GM18505 (cell line): Measurements from ENCODE around the gene KRT4.

Source experiments
- ATAC-seq: cut with Tn5 transposase; IDR thresholded peaks from one replicate; pipeline ENCODE4 v1.9.1; 2021; ENCODE audit not compliant: unreplicated experiment
- POLR2A ChIP-seq: IDR thresholded peaks from 4 replicates; pipeline ENCODE4 v1.6.1; 2011; ENCODE audit warnings: borderline replicate concordance; ENCODE audit not compliant: insufficient read depth, insufficient read length; ENCODE audit errors: extremely low read depth

The KRT4 gene

DNA sequence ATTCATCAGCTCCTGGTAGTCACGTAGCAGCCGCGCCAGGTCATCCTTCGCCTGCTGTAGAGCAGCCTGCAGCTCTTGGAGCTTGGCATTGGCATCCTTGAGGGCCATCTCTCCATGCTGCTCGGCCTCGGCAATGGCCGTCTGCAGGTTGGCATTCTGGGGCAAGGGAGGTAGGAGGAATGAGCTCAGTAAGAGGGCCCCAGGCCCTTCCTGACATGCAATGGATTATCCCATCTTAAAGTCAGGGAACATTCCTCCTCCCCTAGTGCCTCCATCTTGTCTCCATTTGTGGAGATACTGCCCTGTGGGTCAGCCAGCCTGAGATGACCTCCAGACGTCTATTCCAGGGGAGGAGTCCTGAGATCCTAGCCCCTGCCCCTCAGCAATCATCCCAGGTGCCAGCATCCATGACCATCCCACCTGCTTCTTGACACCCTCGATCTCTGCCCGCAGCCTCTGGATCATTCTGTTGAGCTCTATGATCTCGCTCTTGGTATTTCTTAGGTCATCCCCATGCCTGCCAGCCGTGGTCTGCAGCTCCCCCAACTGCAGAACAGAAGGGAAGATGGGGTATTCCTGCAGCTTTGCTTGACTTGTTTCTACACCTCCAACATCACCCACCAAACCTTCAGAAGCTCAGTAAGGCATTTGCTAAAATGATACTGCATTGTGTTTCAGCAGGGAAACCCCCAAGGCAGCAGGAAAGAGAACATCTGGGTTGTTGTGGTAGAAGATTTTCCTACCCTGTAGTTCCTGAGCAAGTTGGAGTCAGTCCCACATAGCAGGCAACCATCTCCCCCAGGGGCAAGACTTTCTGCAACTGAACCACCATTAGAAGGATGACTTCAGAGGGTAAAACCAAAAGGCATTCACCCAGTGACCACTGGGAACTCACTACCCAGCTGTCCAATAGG lies 22.4 kb downstream of the KRT4 start:
- ATAC-seq, result no peak
- no peak for TF ChIP-seq POLR2A

DNA sequence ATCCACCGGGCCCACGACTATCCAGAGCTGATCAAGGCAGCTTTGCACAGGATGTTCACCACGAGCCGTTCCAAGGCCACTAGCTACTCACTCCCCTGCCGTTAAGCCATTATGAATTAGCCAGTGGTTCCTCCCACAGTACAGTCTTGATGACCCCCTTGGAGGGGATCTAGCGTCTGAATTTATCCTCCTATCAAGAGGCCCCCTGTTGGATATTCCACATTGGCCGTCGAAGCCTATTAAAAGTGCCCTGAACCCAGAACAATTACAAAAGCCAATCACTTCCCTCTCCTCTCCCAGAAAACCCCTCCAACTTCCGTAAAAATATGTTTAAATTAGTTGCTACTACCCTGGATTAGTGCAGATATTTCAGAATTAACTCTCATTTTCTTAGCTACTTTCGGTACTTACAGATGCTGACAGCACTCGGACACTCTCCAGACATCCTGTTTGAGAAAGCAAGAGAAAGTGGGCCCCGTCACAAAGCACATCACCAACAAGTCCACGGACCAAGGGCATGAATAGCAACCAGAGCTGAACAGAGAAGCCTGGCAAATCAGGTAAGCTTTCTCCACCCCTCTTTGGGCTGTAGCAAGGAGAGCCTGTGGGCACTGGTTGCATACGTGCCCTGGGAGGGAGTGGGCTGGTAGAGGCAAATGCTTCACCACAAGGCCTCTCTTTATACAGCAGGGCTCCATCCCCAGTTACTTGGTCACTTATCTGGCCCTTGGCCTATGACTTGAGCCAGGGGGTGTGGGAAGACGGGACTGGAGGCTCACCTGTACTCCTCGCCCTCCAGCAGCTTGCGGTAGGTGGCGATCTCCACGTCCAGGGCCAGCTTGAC lies 23.3 kb downstream of the KRT4 start:
- ATAC-seq, result no peak
- no peak for TF ChIP-seq POLR2A

DNA sequence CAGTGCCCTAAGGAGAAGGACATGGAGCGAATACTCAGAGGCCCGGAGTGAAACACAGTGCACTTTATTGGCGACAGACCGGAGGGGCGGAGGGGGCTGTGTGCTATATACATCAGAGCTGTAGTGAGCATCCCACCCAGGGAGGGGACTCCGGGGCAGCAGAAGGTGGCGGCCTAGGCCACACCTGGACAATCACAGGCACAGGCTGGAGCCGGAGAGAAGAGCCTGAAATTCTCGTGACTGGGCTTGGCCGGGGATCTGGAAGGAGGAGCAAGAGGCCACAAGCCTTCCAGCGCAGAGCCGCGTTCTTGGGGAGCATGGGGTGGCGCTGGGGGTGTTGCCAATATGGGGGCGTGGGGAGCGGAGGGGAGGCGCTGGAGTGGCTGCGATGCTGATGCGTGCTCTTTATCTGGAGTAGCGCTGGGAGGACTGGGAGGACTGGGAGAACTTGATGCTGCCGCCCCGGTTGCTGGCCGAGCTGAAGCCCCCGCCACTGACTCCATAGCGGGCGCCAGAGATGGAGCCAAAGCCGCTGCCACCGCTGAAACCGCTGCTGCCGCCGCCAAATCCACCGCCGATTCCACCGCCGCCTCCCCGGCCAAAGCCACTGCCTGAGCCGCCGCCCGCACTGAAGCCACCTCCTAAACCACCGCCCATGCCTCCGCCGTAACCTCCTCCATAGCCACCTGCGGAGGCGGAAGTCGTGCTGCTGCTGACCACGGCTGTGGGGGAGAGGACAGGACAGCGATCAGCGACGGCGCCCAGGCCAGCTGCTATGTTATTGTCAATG lies 24.1 kb downstream of the KRT4 start:
- TF ChIP-seq POLR2A, result no peak
- ATAC-seq, result no peak

DNA sequence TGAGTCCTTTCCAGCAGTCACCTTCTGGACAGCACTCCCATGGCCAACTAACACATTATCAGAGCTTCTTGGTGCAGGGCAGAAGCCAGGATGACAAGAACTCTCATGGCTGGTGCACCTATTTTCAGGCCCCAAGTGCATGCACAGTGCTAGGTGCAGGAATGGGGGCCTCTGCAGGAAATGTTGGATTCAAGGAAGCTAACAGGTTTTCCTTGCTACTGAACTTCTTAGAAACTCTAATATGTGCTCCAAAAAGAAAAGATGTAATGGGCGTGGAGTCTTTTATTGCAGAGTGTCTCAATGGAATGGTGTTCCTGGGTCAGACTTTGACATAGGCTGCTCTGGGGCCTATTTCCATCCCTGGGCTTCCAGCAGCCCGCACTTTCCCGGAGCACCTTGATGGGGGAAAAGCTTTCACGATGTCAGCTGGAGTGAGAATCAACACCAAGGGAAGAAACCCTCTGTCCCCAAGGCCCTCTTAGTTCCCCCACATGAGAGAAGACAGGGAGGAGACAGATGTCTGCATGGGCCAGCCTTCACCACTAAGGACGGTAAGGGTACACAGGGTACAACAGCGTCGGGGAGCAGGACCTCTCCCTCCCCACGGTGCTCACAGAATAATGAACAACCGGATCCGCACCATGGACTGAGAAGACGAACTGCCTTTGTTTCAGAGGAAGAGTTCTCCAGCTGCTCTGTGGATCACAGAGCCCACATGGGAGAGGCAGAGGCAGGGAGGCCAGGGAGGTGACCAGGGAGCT lies 24.9 kb downstream of the KRT4 start:
- no peak for TF ChIP-seq POLR2A
- ATAC-seq, result no peak

DNA sequence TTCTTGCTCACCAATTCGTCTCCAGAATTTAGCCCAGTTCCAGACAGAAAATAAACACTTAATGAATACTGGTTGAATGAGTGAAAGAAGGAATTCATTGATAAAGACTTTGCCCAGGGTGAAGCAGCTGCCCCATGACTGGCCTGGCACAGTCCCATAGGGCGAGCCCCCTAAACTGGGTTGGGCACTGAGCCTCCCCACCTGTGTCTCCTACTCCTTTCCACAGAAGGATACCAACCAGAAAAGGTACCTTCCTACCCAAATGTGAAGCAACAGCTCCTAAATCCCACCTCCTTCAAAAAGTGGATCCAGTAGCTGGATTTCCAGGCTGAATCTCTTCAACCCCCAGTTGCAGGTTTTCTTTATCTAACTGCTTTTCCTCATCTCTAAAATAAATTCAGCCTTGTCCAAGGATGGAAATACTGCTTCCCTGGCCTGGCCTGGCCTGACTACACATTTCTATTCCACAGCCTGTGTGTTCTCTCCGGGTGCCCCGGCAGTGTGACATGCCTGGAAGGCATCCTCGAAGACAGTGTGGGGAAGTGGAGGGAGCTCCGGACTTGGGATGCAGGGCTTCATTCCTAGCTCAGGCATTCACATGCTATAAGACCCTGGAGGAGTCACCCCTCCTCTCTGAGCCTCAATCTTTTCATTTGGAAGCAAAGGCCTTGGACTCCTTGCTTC lies 25.6 kb downstream of the KRT4 start:
- ATAC-seq, result no peak
- TF ChIP-seq POLR2A, result no peak

DNA sequence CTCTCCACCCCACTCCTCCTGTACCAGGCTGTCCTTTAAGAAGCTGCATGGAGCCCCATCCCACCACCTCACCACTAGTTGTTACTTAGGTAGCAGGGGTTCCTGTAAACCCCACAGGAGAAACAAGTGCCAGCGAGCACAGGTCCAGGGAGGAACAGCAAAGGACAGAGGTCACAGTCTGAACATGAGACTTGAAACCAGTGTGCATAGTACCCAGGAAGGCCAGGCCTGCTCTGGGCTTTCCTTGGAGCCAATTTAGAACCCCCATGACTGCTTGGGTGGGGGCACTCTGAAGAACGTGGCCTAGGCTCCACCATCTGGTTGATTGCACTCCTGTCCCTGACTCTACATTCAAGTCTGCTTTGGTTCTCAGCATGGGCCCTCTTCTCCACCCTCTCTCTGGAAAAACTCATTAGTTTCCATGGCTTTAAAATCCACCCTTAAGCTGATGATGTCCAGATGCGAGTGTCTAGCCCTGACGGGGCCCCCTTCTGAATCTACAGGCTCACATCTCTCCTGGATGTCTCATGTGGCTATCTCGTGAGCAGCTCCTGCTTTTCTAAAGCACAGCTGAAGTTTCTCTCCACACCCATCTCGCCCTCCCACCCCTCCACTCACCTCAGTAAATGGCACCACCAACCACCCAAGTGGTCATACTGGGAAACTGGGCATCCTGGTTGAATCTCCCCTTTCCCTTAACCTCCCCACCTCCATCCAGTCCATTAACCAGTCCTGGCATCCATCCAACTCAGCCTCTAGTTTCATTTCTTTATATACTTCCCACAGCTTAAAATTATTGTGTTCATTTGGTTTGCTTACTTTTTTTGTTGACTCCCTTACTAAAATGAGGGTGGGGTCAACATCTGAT lies 26.4 kb downstream of the KRT4 start:
- no peak for TF ChIP-seq POLR2A
- ATAC-seq, result no peak

DNA sequence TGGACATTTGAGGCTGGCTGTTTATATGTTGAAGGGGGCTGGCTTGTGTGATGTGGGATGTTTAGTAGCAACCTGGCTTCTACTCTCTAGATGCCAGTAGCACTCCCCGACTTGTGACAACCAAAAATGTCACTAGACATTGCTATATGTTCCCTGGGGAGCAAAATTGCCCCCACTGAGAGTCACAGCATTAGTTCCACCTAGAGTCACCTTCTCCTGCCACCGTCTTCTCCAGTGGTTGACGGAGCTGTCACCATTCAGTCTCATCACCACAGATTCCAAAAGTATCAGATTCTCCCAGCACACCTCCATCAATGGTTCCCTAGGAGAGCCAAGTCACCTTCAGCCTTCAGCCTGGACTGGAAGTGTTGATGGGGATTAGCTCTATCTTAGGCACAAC lies 29.0 kb downstream of the KRT4 start:
- no peak for ATAC-seq
- TF ChIP-seq POLR2A, result no peak

DNA sequence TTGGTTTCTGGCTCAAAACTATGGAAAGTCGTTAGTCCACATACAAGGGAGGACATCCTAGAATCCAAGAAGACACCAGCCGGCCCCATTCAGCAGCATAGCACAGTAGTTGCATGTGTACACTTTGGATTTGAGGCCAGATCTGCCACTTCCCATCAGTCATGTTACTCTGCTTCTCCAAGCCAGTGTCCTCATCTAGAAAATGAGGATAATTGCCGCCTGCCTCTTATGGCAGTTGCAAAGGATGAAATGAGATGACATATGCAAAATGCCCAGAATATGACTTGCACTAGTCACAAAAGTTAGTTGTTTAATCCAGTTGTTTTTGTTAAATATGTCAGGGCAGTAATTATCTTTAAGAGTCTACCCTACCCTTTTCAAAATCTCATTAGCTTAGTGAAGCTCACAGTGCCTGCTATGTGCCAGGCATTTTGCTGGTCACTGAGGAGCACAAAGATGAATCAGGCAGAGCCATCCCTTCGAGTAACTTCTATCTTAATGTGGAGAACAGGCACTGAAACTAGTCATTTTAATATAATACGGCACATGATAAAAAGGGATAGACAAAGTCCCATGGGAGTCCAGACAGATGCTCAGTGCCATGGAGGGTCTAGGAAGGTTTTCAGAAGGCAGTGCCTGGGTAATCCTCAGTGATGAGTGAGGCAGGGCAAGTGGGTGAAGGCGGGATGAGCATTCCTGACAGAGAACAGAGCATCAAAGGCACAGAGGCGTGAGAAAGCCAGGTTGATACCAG lies 30.2 kb downstream of the KRT4 start:
- TF ChIP-seq POLR2A, result no peak
- ATAC-seq, result no peak

DNA sequence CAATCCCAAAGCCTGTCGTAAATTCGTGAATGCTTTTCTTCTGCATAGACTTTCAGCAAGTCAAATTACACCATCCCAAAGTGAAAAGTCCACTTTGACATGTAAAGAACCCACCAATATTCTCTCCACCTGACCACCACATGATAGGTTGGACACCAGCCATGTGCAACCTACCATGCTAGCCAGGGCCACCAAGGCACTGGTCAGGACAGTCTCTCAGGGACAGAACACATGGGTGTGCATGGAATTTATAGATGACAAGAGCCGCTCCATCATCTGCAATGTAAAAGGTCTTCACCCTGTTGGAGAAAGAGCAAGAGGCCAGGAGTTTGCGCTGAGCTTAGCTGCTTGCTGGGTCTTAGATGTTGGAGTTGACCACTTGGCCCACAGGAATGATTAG lies 31.4 kb downstream of the KRT4 start:
- TF ChIP-seq POLR2A, result no peak
- ATAC-seq, result no peak

DNA sequence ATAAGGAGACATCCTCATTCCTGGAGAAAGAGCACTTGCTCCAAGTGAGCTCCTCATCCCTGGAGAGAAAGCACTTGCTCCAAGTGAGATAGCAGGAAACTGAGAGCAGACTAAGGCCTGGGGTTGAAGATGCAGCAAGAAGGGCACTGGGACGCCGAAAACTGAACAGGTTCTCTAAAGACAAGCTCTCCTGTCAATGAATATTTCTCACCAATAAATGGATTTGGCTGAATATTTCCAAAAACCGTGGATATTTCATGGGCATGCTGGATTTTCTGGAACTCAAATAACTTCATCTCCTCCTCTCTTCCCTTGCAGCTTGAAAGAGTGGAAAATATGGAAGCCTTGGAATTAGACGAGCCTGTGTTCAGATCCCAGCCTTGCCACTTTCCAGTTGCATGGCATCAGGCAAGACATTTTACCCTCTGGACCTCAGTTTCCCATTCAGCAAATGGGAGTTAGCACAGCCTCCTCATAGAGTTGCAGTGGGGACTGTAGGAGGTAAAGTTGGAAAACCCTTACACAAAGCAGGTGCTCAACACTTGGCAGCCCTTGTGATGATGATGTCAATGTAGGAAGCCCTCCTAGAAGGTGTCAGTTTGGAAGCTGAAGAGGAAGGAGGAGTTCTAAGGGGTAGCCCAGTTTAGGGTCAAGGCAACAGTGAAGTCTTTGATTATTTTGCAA lies 32.4 kb downstream of the KRT4 start:
- TF ChIP-seq POLR2A, result no peak
- ATAC-seq, result no peak

DNA sequence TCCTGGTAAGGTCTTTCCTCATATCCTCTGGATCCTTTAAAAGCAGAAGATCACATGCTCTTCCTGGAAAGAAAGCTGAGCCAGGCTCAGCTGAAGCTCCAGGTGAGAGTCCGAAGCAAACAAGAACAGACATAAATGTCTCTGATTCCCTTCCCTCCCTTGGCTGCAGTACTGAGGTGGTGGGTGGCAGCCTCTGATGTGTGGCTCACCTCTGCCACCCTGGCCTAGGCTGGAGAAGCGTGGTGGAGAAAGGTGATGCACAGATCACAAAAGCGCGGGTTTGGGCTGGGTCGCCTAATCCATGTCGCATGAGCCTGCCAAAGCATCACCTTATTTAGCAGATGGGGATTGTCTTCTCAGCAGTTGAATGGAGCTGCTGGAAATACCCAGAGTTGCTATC lies 34.0 kb downstream of the KRT4 start:
- ATAC-seq, result no peak
- no peak for TF ChIP-seq POLR2A

DNA sequence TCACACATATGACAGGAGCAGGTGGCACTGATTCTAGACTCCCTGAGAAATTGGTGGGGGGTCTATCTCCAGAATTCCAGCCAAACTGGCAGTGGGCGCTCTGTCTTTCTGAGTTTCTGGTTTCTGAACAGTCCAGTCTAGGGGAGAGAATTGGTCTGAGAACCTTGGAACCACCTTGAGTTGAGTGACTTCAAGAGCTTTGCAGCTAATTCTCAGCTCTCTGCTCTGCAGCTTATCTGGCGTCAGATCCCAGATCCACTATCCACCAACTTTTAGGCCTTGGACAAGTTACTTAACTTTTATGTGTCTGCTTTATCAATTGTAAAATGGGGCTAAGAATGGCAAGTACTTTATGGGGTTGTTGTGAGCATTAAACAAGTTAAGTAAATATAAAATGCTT lies 35.1 kb downstream of the KRT4 start:
- TF ChIP-seq POLR2A, result no peak
- no peak for ATAC-seq
